ENCODE data around the gene USP33.
A peak's percentile ranks its signal among the peaks of the same experiment; 100 is the strongest.
"Not testable (repeated sequence)": the region's sequence is repeated elsewhere in the genome, so short reads cannot be mapped to it uniquely, and the experiment has no call there.

The USP33 gene

DNA sequence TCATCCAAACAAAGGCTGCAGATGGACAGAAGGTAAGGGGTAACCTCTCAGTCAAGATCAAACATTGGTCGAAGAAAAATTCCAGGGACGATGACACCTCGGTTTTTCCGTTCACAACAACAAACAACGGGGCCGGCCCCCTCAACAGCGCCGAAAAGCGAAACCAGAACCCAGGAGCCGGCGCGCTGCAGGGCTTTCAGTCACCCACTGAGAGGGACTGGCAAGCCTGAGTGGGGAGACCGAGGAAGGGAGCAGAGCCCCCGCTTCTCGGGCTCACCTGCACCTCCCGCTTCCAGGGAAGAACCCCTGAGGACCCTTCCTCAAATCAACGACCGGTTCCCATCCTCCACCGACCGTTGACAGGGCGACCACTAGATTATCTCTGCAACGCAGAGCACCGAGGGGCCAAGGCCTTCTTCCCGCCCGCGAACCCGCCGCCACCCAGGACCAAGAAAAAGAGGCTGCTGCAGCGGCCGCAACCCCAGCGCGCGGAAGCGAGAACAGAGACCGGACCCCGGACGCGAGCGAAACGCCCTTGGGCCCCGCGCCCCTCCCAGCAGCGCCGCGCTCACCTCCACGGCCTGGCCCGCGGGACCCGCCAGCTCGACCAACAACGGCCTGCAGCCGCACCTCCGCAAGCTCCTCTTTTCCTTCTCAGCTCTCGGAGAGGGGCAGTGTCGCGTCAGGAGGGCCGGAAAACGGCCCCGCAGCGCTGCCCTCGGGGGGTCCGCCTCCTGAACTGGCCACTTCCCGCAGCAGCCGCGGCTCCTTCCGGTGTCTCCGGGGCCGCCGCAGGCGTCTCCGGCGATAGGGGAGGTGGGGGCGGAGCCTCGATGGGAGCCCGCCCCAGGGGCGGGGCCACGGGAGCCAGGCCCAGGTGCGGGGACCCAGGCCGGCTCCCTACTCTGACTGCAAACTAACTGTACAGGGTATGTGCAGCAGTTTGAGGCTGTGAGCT, at the start of gene USP33:
Gene USP33, minus strand, starts transcription at position 782 of the 958 bp plus-strand sequence. CDS start 18,155 bp downstream, outside the sequence.
- DNase-seq (ENCODE audit: low read depth): peak; percentile 57

- DNase-seq (ENCODE audit: low read depth): no peak
These were observed 43.7 kb upstream of the USP33 start for GRCh38 chr1:77803371-77803770.

DNA sequence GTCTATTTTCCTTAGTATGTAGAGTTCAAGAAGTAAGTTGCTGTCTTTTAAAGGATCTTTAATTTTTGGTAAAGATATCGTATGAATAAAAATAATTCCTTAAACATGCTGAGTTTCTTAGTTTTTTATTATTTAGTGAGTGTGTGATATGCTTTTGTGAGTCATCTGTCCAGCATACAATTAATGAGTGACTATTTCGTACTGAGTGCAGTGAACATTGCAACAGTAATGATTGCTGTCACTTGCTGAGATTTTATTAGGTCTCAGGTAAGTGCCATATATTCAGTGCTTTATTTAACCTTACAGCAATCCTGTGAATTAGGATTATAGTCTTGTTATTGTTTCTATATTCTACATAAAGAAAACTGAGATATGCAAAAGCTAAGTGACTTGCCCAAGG, 42.4 kb upstream of the USP33 start:
- no peak for DNase-seq (ENCODE audit: low read depth)

DNA sequence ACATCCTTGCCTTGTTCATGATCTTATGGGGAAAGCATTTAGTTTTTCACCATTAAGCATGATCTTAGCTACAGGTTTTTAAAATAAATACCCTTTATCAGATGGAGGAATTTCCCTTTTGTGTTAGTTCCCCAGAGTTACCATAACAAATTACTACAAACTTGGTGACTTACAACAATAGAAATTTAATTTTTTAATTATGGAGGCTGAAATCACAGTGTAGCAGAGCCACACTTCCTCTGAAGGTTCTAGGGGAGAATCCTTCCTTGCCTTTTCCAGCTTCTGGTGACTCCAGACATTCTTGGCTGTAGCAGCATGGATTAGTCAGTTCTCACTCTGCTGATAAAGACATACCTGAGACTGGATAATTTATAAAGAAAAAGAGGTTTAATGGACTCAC, 38.3 kb upstream of the USP33 start:
- no peak for DNase-seq (ENCODE audit: low read depth)

DNA sequence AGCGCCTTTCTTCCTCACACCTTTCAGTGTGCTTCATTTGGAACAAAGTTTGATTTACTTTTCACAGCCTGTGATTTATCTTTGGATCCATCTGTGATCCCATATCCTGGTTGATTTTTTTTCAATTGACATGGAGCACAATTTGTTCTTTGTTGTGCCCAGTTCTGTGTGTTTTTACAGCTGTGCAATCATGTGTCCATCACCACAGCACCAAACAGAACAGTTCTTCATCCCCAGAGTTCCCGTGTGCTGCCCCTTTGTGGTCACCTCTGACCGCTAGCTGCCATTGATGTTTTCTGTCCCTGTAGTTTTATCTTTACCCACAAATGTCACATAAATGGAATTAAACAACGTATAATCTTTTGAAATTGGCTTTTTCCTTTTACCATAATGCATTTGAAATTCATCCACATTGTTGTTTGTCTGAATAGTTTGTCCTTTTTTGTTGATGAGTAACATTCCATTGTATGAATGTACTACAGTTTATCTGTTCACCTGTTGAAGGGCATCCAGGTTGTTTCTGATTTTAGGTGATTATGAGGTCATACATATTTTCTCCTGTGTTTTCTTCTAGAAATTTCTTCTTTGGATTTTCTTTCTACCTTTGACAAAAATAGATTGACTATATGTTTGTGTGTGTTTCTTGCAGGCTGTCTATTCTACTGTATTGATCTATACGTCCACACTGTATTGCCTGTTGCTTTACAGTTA, 37.2 kb upstream of the USP33 start:
- DNase-seq (ENCODE audit: low read depth): no peak

- no peak for DNase-seq (ENCODE audit: low read depth)
These were observed 34.9 kb upstream of the USP33 start for GRCh38 chr1:77794550-77794949.

GRCh38 chr1:77786093-77786741, 26.6 kb upstream of the USP33 start:
- DNase-seq (ENCODE audit: low read depth): not testable (repeated sequence)

DNA sequence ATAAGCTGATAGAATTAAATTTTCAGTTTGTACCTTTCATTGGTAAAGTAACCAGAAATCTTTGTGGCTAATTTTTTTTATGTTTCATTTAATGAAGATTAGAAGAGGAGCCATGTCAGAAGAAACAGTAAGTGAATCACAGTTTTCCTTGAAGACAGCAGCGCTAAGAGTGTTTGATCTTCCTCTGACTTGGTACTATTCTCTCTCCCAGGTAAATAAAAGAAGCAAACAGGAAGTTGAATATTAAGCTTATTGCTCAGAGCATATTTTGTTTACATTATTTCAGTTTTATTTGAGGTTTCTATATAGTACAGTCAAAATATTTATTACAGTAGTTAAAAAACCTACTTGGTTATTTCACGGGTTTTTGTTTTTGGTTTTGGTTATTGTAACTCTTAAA, 23.5 kb upstream of the USP33 start:
- DNase-seq (ENCODE audit: low read depth): no peak

DNA sequence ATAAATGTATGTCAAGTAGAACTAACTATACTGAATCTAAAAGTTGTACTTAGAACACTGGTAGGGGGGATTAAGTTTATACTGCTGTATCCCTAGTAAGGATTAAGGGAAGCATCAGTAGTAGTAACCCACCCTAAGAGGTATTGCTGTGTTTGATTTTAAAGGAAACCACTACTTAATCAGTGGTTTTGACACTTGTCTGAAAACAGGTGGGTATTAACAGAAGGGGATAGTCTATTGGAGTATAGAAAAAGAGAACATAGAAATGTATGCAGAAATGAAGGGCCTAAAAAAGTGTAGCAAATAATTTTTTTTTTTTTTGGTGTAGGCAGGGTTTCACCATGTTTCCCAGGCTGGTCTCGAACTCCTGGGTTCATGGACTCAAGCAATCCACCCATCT, 22.0 kb upstream of the USP33 start:
- no peak for DNase-seq (ENCODE audit: low read depth)

- peak; percentile 77 for DNase-seq (ENCODE audit: low read depth)
These were observed 20.1 kb upstream of the USP33 start, which contains the start of gene MIGA1 for GRCh38 chr1:77779529-77780281. MIGA1 (plus strand) TSS chr1:77779649; CDS start chr1:77783253, 3,604 bp downstream.

DNA sequence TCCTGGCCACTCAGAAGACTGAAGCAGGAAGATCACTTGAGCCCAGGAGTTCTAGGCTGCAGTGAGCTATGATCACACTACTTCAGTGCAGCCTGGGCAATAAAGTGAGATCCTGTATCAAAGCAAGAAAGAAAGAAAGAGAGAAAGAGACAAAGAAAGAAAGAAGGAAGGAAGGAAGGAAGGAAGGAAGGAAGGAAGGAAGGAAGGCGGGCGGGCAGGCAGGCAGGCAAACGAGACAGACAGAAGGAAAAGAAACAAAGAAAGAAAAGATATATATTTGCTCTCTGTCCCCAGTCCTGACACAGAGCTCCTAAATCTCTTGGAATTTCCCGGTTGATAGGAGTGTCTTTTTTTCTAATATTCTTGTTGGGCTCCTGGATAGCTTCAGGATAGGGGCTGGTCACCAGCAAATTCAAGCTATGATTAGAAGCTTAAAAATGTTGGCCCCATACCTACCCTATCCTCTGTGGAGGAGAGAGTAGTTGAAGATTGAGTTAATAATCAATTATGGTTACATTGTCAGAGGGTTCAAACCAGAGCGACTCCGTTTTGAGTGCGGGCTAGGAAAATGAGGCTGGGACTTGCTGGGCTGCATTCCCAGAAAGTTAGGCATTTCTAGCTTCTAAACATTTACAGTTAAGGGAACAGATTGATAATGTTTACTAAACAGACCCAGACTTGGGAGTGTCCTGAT, 16.5 kb upstream of the USP33 start:
- DNase-seq (ENCODE audit: low read depth): no peak

GRCh38 chr1:77768006-77768405, 8.4 kb upstream of the USP33 start:
- no peak for DNase-seq (ENCODE audit: low read depth)

DNA sequence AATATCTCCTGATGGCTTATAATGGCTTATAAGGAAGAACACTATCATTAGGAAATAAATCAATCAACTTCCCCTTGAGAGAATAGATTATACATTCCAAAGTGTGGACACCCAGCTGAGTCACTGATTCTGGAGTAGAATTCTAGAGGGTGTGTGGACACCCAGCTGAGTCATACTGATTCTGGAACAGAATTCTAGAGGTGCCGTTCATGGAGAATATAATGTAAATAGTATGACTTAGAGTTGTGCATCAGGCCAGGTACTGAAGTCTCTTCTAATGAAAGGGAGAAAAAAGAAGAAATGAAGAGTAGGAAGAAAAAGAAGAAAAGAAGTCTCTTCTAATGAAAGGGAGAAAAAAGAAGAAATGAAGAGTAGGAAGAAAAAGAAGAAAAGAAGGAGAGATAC, 2.4 kb upstream of the USP33 start:
- peak; percentile 57 for DNase-seq (ENCODE audit: low read depth)

GRCh38 chr1:77757603-77758002, 2.0 kb downstream of the USP33 start:
- DNase-seq (ENCODE audit: low read depth): no peak

GRCh38 chr1:77757066-77757584, 2.5 kb downstream of the USP33 start:
- DNase-seq (ENCODE audit: low read depth): no peak

DNA sequence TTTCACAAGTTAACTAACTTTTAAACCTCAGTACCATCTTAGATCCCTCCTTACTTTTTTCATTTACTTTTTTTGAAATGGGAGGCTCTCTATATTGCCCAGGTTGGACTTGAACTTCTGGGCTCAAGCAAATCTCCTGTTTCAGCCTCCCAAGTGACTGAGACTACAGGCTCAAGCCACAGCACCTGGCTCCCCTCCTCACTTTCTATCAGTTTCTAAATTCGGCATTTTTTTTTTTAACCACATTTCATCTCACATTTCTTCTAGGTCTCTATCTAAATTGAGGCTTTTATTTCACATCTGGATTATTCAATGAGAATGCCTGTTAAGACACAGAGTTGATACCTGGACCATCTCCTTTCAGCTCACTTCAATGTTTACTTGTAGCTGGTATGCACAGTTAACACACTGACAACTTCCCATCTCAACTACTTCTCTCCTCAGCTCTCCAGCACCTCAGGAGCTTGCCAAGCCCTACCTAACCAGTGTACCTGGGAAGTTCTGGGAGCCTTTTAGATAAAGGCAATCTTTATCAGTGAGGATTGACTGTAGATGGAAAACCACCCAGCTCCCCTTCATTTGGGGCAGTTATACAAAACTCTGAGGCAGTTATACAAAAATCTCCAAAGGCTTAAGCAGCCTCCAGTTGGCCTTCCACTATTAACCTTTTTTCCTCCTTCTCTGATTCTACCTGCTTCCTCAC, 3.4 kb downstream of the USP33 start:
- DNase-seq (ENCODE audit: low read depth): no peak

DNA sequence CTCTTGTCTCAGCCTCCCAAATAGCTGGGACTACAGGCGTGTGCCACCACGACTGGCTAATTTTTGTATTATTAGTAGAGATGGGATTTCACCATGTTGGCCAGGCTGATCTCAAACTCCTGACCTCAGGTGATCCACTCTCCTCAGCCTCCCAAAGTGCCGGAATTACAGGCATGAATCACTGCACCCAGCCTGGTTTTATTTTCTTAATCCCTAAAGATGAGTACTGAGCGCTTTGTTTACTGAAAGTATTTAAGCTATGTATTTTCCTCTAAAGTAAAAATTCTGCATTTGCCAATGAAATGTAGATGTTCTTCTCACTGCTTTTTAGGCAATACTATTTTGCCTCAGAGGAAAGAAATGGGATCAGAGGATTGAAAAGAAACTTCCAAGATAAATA, 10.2 kb downstream of the USP33 start:
- DNase-seq (ENCODE audit: low read depth): not testable (repeated sequence)

GRCh38 chr1:77744576-77744975, 15.1 kb downstream of the USP33 start:
- no peak for DNase-seq (ENCODE audit: low read depth)

DNA sequence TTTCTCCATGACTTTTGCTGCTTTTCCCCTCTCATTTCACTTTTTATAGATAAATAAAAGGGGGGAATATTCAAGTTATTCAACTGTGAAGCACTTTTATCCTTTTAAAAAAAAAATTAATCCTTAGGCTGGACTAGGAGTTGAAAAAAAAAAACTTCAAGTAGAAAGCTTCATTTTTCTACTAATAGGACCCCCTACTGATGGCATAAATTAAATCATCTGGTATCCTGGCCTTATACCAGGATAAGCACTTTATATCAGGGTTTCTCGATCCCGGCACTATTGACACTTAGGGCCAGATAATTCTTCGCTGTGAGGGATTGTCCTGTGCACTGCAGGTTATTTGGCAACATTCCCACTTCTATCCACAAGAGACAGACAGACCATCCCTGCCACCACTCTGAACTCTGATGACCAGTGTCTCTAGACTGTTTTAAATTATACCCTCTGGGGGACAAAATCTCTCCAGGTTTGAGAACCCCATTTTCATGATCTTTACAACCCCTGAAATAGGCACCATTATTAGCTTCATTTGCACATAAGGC, 17.6 kb downstream of the USP33 start:
- DNase-seq (ENCODE audit: low read depth): no peak

- DNase-seq (ENCODE audit: low read depth): no peak
These were observed 18.3 kb downstream of the USP33 start for GRCh38 chr1:77741316-77741715.
